GM12878 (cell line): ENCODE measurements around the gene RPS26. TPM values are rescaled to one million over a fixed set of nuclear protein-coding genes. Genes with fewer than 3 reads are reported as not detected.

ENCODE experiments used
- BCL11A ChIP-seq: IDR thresholded peaks from 2 replicates; pipeline ENCODE4 v1.6.1; 2011; ENCODE audit warnings: low read depth, low read length
- CBX3 ChIP-seq: fragments of 200-600 bp; sonication (generic); IDR thresholded peaks from 2 replicates; pipeline ENCODE4 v1.6.1; 2016; ENCODE audit warnings: low read depth, borderline replicate concordance
- CEBPB ChIP-seq, 2 experiments: fragments of 150-350 bp in 1 of 2; IDR thresholded peaks; 2 replicates each; pipeline ENCODE4 v1.6.1; 2012 to 2014; ENCODE audit warnings: low read depth in 2 of 2, low read length in 2 of 2, borderline replicate concordance in 1 of 2, inconsistent platforms in 1 of 2
- CHD4 ChIP-seq: fragments of 200-600 bp; sonication (generic); IDR thresholded peaks from 2 replicates; pipeline ENCODE4 v1.6.1; 2016; ENCODE audit warnings: mild to moderate bottlenecking
- EED ChIP-seq: sonication (generic); IDR thresholded peaks from 2 replicates; pipeline ENCODE4 v1.6.1; 2016; ENCODE audit warnings: antibody characterized with exemption, low read depth
- FOS ChIP-seq: IDR thresholded peaks from 3 replicates; pipeline ENCODE4 v1.6.1; 2011; ENCODE audit warnings: borderline replicate concordance; ENCODE audit not compliant: insufficient read length; ENCODE audit errors: extremely low read depth
- GABPA ChIP-seq: IDR thresholded peaks from 2 replicates; pipeline ENCODE4 v1.6.1; 2014; ENCODE audit warnings: antibody characterized with exemption, low read depth, mild to moderate bottlenecking, inconsistent platforms
- HCFC1 ChIP-seq: fragments of 150-350 bp; IDR thresholded peaks from 2 replicates; pipeline ENCODE4 v1.6.1; 2014; ENCODE audit warnings: low read length
- HDAC6 ChIP-seq: fragments of 200-600 bp; sonication (generic); IDR thresholded peaks from one replicate; pipeline ENCODE4 v1.8.0; 2017; ENCODE audit warnings: antibody characterized with exemption; ENCODE audit not compliant: unreplicated experiment
- MYC ChIP-seq: IDR thresholded peaks from 2 replicates; pipeline ENCODE4 v1.6.1; 2011; ENCODE audit warnings: mild to moderate bottlenecking, low read length, moderate library complexity, inconsistent platforms; ENCODE audit not compliant: insufficient read depth, insufficient replicate concordance, insufficient read length, severe bottlenecking
- PML ChIP-seq: IDR thresholded peaks from 2 replicates; pipeline ENCODE4 v1.6.1; 2012; ENCODE audit warnings: low read length, inconsistent platforms
- RAD21 ChIP-seq: IDR thresholded peaks from 2 replicates; pipeline ENCODE4 v1.6.1; 2011; ENCODE audit warnings: mild to moderate bottlenecking, low read depth, low read length, moderate library complexity; ENCODE audit not compliant: insufficient read depth
- SIN3A ChIP-seq: IDR thresholded peaks from 2 replicates; pipeline ENCODE4 v1.6.1; 2012; ENCODE audit warnings: low read depth, low read length, improper control_type of control experiment
- SMC3 ChIP-seq: IDR thresholded peaks from 2 replicates; pipeline ENCODE4 v1.6.1; 2011; ENCODE audit warnings: low read length, improper control_type of control experiment, borderline replicate concordance
- STAT1 ChIP-seq: fragments of 450-650 bp; conservative IDR thresholded peaks from 2 replicates; pipeline ENCODE4 v1.6.1; 2014; ENCODE audit warnings: antibody characterized with exemption, mild to moderate bottlenecking
- STAT3 ChIP-seq: IDR thresholded peaks from 2 replicates; pipeline ENCODE4 v1.6.1; 2011; ENCODE audit warnings: low read depth, low read length, improper control_type of control experiment
- TCF12 ChIP-seq: IDR thresholded peaks from 2 replicates; pipeline ENCODE4 v1.6.1; 2011; ENCODE audit warnings: low read depth, mild to moderate bottlenecking, low read length
- polyA plus RNA-seq, 11 experiments: library from polyadenylated mRNA; depleted of rRNA in 4 of 11; unstranded in 6 of 11; stranded (reverse) in 5 of 11; fragments of >200 nt; fragmentation: Nextera tagmentation in 4 of 11; fragmentation: Illumina TruSeq in 1 of 11; extraction: Ambion mirVana in 4 of 11; extraction: Trizol in 1 of 11; gene quantifications; 1 replicate in 1 of 11; 2 replicates in 10 of 11; pipeline versions ENCODE4 v1.2.1 to v1.2.3, GENCODE V29; 2011 to 2016; ENCODE audit warnings: inconsistent platforms in 2 of 11, missing spikeins in 2 of 11, low read depth in 1 of 11
- total RNA-seq, 4 experiments: library from RNA; depleted of rRNA in 3 of 4; stranded (reverse); fragments of >200 nt in 3 of 4; fragmentation: Illumina TruSeq in 1 of 4; extraction: Trizol in 1 of 4; gene quantifications; 2 replicates each; pipeline versions ENCODE4 v1.2.1 to v1.2.3, GENCODE V29; 2013 to 2021
- TF ChIP-seq, protein P1 (sequence below): IDR thresholded peaks from 2 replicates; pipeline ENCODE4 v1.6.1; 2011; ENCODE audit warnings: low read depth, low read length, improper control_type of control experiment, borderline replicate concordance
- TF ChIP-seq, protein P2 (sequence below): fragments of 450-650 bp; IDR thresholded peaks from 2 replicates; pipeline ENCODE4 v1.6.1; 2014; ENCODE audit warnings: mild to moderate bottlenecking
- TF ChIP-seq, protein P3 (sequence below): fragments of 450-650 bp; IDR thresholded peaks from 2 replicates; pipeline ENCODE4 v1.6.1; 2017; ENCODE audit warnings: antibody characterized with exemption, mild to moderate bottlenecking, moderate library complexity
- TF ChIP-seq, protein P4 (sequence below): fragments of 450-650 bp; IDR thresholded peaks from 2 replicates; pipeline ENCODE4 v1.6.1; 2017; ENCODE audit warnings: mild to moderate bottlenecking
- TF ChIP-seq, protein P5 (sequence below): IDR thresholded peaks from 2 replicates; pipeline ENCODE4 v1.6.1; 2011; ENCODE audit warnings: mild to moderate bottlenecking, low read depth, low read length, moderate library complexity; ENCODE audit not compliant: insufficient replicate concordance

Gene RPS26
- total and polyA plus RNA-seq, 10 of the 15 experiments (the other 5 are each of a cell fraction or from before 2014, with no cell fraction given): 75.5 to 3,147 (median 881) TPM

DNA sequence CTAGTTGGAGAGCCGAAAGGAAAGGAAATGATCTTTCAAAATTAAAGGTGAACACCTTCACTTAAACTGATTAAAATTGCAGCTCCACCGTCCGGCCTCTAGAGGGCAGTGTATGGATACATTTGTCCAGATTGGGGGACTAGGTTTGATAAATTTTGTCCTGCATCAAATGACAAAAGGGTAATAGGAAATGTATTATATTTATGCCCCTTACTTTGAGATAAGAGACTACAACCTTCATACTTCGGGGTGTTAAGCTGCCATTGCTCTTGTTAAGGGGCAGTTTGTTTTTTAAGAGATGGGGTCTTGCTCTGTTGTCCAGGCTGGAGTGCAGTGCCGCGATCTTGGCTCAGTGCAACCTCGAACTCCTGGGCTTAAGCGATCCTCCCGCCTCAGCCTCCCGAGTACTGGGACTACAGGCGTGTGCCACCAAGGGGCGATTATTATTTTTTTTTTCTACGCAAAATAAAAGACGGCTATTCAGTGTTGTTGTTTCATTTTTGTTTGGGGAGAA is 45.5 kb upstream of the RPS26 start (continued):
- TF ChIP-seq, protein P1, sequence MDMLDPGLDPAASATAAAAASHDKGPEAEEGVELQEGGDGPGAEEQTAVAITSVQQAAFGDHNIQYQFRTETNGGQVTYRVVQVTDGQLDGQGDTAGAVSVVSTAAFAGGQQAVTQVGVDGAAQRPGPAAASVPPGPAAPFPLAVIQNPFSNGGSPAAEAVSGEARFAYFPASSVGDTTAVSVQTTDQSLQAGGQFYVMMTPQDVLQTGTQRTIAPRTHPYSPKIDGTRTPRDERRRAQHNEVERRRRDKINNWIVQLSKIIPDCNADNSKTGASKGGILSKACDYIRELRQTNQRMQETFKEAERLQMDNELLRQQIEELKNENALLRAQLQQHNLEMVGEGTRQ: no peak
- TF ChIP-seq PML (peak; percentile 16; the same call in 1 of the 2 replicates), FOS (no peak), HCFC1 (no peak), HDAC6 (no peak), CEBPB (IDR thresholded peaks at IDR 0.05; ENCODE audit: borderline replicate concordance in 1 of 2, low read depth in 2 of 2, low read length in 2 of 2) (no peak), RAD21 (peak; percentile 89), SIN3A (no peak), EED (no peak), STAT1 (no peak), STAT3 (no peak), CBX3 (no peak), TCF12 (no peak), SMC3 (peak; percentile 64; the same call in 1 of the 2 replicates), MYC (no peak), BCL11A (no peak), GABPA (no peak), CHD4 (no peak)
- TF ChIP-seq, protein P2, sequence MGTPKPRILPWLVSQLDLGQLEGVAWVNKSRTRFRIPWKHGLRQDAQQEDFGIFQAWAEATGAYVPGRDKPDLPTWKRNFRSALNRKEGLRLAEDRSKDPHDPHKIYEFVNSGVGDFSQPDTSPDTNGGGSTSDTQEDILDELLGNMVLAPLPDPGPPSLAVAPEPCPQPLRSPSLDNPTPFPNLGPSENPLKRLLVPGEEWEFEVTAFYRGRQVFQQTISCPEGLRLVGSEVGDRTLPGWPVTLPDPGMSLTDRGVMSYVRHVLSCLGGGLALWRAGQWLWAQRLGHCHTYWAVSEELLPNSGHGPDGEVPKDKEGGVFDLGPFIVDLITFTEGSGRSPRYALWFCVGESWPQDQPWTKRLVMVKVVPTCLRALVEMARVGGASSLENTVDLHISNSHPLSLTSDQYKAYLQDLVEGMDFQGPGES: no peak
- TF ChIP-seq, protein P3, sequence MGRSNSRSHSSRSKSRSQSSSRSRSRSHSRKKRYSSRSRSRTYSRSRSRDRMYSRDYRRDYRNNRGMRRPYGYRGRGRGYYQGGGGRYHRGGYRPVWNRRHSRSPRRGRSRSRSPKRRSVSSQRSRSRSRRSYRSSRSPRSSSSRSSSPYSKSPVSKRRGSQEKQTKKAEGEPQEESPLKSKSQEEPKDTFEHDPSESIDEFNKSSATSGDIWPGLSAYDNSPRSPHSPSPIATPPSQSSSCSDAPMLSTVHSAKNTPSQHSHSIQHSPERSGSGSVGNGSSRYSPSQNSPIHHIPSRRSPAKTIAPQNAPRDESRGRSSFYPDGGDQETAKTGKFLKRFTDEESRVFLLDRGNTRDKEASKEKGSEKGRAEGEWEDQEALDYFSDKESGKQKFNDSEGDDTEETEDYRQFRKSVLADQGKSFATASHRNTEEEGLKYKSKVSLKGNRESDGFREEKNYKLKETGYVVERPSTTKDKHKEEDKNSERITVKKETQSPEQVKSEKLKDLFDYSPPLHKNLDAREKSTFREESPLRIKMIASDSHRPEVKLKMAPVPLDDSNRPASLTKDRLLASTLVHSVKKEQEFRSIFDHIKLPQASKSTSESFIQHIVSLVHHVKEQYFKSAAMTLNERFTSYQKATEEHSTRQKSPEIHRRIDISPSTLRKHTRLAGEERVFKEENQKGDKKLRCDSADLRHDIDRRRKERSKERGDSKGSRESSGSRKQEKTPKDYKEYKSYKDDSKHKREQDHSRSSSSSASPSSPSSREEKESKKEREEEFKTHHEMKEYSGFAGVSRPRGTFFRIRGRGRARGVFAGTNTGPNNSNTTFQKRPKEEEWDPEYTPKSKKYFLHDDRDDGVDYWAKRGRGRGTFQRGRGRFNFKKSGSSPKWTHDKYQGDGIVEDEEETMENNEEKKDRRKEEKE: no peak
- TF ChIP-seq, protein P4, sequence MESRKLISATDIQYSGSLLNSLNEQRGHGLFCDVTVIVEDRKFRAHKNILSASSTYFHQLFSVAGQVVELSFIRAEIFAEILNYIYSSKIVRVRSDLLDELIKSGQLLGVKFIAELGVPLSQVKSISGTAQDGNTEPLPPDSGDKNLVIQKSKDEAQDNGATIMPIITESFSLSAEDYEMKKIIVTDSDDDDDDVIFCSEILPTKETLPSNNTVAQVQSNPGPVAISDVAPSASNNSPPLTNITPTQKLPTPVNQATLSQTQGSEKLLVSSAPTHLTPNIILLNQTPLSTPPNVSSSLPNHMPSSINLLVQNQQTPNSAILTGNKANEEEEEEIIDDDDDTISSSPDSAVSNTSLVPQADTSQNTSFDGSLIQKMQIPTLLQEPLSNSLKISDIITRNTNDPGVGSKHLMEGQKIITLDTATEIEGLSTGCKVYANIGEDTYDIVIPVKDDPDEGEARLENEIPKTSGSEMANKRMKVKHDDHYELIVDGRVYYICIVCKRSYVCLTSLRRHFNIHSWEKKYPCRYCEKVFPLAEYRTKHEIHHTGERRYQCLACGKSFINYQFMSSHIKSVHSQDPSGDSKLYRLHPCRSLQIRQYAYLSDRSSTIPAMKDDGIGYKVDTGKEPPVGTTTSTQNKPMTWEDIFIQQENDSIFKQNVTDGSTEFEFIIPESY: 0 out of 2 replicates have a peak, but pooled peaks have one; percentile 48
- TF ChIP-seq, protein P5, sequence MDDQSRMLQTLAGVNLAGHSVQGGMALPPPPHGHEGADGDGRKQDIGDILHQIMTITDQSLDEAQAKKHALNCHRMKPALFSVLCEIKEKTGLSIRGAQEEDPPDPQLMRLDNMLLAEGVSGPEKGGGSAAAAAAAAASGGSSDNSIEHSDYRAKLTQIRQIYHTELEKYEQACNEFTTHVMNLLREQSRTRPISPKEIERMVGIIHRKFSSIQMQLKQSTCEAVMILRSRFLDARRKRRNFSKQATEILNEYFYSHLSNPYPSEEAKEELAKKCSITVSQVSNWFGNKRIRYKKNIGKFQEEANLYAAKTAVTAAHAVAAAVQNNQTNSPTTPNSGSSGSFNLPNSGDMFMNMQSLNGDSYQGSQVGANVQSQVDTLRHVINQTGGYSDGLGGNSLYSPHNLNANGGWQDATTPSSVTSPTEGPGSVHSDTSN: no peak
